Measurements from ENCODE around the gene DSE. TPM values are rescaled to one million over a fixed set of nuclear protein-coding genes. Genes with fewer than 3 reads are reported as not detected.

Gene DSE
- polyA plus RNA-seq, 3 donors = 14.6 to 36.5 (median 28.4) TPM

DNA sequence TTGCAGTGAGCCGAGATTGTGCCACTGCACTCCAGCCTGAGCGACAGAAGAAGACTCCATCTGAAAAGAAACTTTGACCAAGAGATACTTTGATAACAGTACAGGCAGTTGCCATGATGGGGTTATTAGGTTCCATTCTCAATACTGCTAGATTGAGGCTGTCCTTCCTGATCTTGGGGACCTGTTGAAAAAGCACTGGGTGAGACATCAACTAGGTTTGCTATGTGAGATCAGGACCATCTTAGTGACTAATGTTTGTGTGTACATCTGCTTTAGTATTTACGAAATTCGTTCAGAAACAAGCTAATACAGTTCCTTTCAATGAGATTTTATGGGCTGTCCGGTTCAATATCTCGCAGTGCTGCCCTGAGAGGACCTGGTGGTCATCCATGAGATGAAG lies 2.6 kb downstream of the DSE start:
- H3K9me3 Mint-ChIP-seq = no peaks in the 10 kb centered on the region
- no peak for TF ChIP-seq CTCF (IDR thresholded peaks at IDR 0.05)
- H3K4me1 ChIP-seq (ENCODE audit: control insufficient read depth in 1 of 2, insufficient read depth in 2 of 2, low read length in 2 of 2) = peaks cover 40 to 51% of the 10 kb centered on the region in 2 donors
- H3K9ac ChIP-seq (ENCODE audit: insufficient read depth, low read length, poor library complexity, severe bottlenecking) = no peak overlapping the region
- H3K4me3 ChIP-seq (replicated peaks in 1 of 3; ENCODE audit: low read depth in 2 of 3, low read length in 3 of 3) = no peak overlapping the region
- H3K27me3 Mint-ChIP-seq (ENCODE audit: low read depth in 3 of 3) = no peaks in the 10 kb centered on the region
- peaks cover 16 to 22% of the 10 kb centered on the region in 2 donors for H3K36me3 Mint-ChIP-seq
- peak overlapping the region in 2 of 7 donors; percentile 25 to 65 for H3K27ac Mint-ChIP-seq
- H3K4me1 Mint-ChIP-seq = peaks cover 47% of the 10 kb centered on the region
- peak overlapping the region in 1 of 2 donors; percentile 50 for H3K4me3 Mint-ChIP-seq
- DNase-seq = peak in 2 of 3 donors; percentile 64 to 68
- no peak overlapping the region for H3K4me2 ChIP-seq (replicated peaks; ENCODE audit: extremely low read depth, low read length, poor library complexity, severe bottlenecking)
- peaks cover 48% of the 10 kb centered on the region for H4K20me1 ChIP-seq (ENCODE audit: insufficient read depth, low read length)
- intact Hi-C loops (cut with micrococcal nuclease) = loop anchor here in 1 of 2 donors (5.0 kb wide), 2 partner anchors 34 to 74 kb away; no protein-coding TSS in a partner anchor
- no peaks in the 10 kb centered on the region for H3K9me3 ChIP-seq (replicated peaks in 1 of 2; ENCODE audit: control insufficient read depth in 1 of 2, insufficient read depth in 1 of 2, low read length in 2 of 2)
- no peak overlapping the region for H2AFZ ChIP-seq (ENCODE audit: insufficient read depth, low read depth, low read length, poor library complexity, severe bottlenecking)
- H3K79me2 ChIP-seq (ENCODE audit: insufficient read depth, low read length) = peaks cover 69% of the 10 kb centered on the region
- no peaks in the 10 kb centered on the region for H3K27me3 ChIP-seq (ENCODE audit: control insufficient read depth in 2 of 2, insufficient read depth in 2 of 2, low read length in 2 of 2)
- no peak overlapping the region for H3K27ac ChIP-seq (ENCODE audit: low read depth in 1 of 2, low read length in 2 of 2)
- peaks cover 0 to 7% of the 10 kb centered on the region in 2 donors for H3K36me3 ChIP-seq (replicated peaks in 1 of 2; ENCODE audit: control insufficient read depth in 1 of 2, insufficient read depth in 2 of 2, low read length in 2 of 2)
- 92% methylated on average over 6 of the region's 6 CpGs for WGBS (ENCODE audit: insufficient coverage)

DNA sequence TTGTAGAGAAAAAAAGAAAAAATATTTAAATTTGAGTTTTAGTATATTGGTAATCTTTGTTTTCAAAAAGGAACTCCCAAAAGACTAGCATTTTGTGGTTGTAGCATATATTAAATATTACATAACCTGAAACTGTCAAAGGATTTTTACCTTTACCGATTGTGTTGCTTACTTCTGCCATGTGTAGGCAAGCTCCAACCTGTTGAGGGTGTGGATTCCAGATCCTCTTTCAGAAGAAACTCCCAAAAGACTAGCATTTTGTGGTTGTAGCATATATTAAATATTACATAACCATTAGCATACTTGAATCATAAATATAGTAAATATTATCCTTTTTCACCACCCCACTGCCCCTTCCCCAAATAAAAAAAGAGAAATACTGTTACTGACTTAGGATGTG lies 3.2 kb downstream of the DSE start:
- H3K4me2 ChIP-seq (replicated peaks; ENCODE audit: extremely low read depth, low read length, poor library complexity, severe bottlenecking) = no peak overlapping the region
- H4K20me1 ChIP-seq (ENCODE audit: insufficient read depth, low read length) = peaks cover 53% of the 10 kb centered on the region
- no peak overlapping the region for H3K9ac ChIP-seq (ENCODE audit: insufficient read depth, low read length, poor library complexity, severe bottlenecking)
- no peak for DNase-seq
- no peak overlapping the region for H3K4me3 ChIP-seq (replicated peaks in 1 of 3; ENCODE audit: low read depth in 2 of 3, low read length in 3 of 3)
- H3K79me2 ChIP-seq (ENCODE audit: insufficient read depth, low read length) = peaks cover 69% of the 10 kb centered on the region
- no peak for TF ChIP-seq CTCF (IDR thresholded peaks at IDR 0.05)
- WGBS (ENCODE audit: insufficient coverage) = no CpG with 5 or more reads among the region's 1 CpG
- no peaks in the 10 kb centered on the region for H3K27me3 Mint-ChIP-seq (ENCODE audit: low read depth in 3 of 3)
- H3K9me3 ChIP-seq (replicated peaks in 1 of 2; ENCODE audit: control insufficient read depth in 1 of 2, insufficient read depth in 1 of 2, low read length in 2 of 2) = no peaks in the 10 kb centered on the region
- H3K27me3 ChIP-seq (ENCODE audit: control insufficient read depth in 2 of 2, insufficient read depth in 2 of 2, low read length in 2 of 2) = no peaks in the 10 kb centered on the region
- no peak overlapping the region for H3K4me3 Mint-ChIP-seq
- peaks cover 38 to 49% of the 10 kb centered on the region in 2 donors for H3K4me1 ChIP-seq (ENCODE audit: control insufficient read depth in 1 of 2, insufficient read depth in 2 of 2, low read length in 2 of 2)
- intact Hi-C loops (cut with micrococcal nuclease) = loop anchor here in 1 of 2 donors (5.0 kb wide), 2 partner anchors 33 to 73 kb away; no protein-coding TSS in a partner anchor
- H3K9me3 Mint-ChIP-seq = no peaks in the 10 kb centered on the region
- no peak overlapping the region for H2AFZ ChIP-seq (ENCODE audit: insufficient read depth, low read depth, low read length, poor library complexity, severe bottlenecking)
- H3K4me1 Mint-ChIP-seq = peaks cover 48% of the 10 kb centered on the region
- H3K36me3 ChIP-seq (replicated peaks in 1 of 2; ENCODE audit: control insufficient read depth in 1 of 2, insufficient read depth in 2 of 2, low read length in 2 of 2) = peaks cover 0 to 7% of the 10 kb centered on the region in 2 donors
- H3K27ac ChIP-seq (ENCODE audit: low read depth in 1 of 2, low read length in 2 of 2) = no peak overlapping the region
- peaks cover 16 to 22% of the 10 kb centered on the region in 2 donors for H3K36me3 Mint-ChIP-seq
- H3K27ac Mint-ChIP-seq = peak overlapping the region in 1 of 7 donors; percentile 36
